GM21526 (cell line): ENCODE results near the gene PTPRM.

Experiments
- ATAC-seq: cut with Tn5 transposase; IDR thresholded peaks from one replicate; pipeline ENCODE4 v1.9.1; 2021; ENCODE audit warnings: moderate library complexity; ENCODE audit not compliant: unreplicated experiment, low FRiP score

The PTPRM gene

GRCh38 chr18:7598167-7599047 lies 31.3 kb downstream of the PTPRM start:
- ATAC-seq, result no peak

DNA sequence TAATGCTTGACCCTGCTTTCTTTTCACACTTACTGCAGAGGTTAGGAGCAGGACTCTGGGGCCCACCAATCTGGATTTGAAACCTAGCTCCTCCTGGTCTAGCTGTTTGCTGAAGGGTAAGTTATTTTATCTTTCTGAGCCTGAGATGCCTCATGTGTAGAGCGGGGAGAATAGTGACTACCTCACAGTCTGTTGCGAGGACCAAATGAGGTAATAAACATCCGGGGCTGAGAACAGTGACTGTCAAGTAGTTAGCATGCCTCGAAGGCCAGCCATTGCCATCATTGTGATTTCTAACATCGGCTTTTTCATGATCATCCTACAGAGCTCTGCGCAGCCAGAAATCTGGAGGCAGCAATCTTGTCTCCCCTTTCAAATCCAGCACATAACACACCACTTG lies 32.9 kb downstream of the PTPRM start:
- ATAC-seq, result no peak

DNA sequence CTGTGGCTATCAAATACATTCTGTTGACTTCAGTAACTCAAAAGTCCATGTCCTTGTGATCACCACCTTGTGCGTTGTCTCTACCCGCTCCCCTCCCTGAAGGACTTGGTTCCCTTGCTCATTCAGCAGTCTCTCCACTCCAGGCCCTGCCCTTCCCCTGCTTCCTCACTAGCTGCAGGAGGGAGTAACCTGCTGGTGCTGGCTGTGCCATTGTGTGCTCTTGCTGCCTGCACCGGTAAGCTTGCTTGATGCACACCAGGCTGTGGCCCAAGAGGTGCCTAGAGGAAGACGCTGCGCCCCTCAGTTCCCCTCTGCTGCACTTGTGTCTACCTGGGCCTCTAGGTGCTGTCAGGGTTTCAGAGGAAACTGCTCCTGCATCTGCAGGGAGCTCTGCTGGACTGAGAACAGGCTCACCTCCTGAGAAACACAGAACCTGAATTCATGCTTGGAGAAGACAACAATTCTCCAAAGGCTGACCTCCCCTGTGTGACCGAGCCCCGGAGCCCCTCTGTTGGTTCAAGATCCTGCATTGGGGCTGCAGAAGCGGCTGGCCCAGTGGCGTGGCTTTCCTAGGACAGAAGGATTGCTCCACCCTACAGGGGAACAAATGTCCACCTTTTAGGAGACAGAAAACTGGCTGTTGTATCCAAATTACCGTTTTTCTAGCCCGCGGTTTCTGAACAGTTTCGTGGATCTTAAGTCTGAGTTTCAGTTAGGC lies 33.6 kb downstream of the PTPRM start:
- no peak for ATAC-seq

GRCh38 chr18:7601246-7601615 lies 34.1 kb downstream of the PTPRM start:
- no peak for ATAC-seq

GRCh38 chr18:7601936-7602335 lies 34.8 kb downstream of the PTPRM start:
- no peak for ATAC-seq

DNA sequence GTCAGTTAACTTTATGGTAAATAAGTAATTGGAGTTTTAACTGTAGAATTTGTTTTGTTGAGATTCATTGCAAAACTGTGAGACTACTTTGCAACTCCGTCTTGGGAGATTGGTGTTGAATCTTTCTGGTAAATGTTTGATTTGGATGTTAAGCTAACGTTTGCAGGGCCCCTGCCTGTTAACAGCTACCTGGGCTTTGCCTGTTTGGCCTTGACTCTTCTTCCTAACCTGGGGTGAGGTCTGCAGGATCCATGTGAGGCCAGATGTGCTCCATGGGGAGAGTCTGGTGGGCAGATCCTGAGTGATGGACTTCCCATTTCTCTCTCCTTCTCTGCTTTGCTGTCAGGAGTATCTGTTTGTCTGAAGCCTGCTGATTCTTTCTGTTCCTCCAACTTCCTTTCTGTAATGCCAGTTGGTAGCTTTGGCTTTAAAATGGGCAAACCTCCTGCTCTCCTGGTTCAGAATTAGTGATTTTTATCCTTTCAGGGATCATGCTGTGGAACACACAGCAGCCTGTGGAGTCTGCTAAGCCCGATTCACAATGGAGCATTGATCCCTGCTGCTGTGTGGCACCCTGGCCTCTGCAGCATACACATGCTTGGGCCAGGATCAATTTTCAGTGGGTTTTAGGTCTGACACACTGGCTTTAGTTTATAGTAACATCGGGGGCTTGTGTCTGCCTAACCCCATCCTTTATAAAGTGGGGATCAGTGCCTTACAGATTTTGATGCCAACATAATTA lies 36.3 kb downstream of the PTPRM start:
- ATAC-seq, result no peak

DNA sequence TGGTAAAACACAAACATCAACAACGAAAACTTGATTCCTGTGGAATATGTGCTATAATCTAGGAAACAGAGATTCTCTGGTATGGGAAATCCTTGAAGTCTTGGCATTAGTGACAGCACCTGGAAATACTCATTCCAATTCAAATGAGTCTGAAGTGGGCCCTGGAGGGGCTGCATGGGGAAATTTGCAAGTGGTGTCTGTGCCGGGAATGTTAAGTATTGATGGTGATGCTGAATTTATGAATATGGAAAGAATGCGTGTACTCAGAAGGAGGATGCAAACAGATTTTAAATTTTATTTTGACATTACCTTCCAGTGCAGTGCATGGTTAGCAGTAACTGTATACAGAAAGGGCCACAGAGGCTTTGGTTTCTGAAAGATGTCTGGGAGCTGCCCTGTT lies 37.2 kb downstream of the PTPRM start:
- ATAC-seq, result no peak

- no peak for ATAC-seq
These were observed 38.6 kb downstream of the PTPRM start for GRCh38 chr18:7605705-7606104.

GRCh38 chr18:7607540-7608173 lies 40.5 kb downstream of the PTPRM start:
- no peak for ATAC-seq

GRCh38 chr18:7608174-7608550 lies 41.0 kb downstream of the PTPRM start:
- ATAC-seq, result no peak

DNA sequence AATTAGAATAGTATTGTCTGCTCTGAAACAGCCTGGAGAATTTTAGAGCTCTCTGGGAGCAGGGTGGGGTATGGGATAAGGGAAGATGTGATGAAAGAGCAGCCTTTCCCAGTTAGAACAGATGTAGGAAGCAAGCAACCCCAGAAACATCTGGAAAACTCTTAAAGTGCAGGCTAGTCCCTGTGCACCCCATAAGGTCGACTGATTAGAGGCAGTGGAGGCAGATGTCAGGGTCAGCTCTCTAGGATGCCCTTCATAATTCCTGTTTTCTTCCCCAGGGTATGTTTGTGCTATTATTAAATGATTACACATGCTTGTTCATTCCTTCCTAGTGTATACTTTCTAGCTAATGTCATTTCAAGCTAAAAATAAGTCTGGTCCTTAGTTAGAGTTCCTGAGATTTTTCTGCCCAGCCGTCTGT lies 41.7 kb downstream of the PTPRM start:
- no peak for ATAC-seq

- ATAC-seq, result no peak
These were observed 42.5 kb downstream of the PTPRM start for GRCh38 chr18:7609617-7610016.

DNA sequence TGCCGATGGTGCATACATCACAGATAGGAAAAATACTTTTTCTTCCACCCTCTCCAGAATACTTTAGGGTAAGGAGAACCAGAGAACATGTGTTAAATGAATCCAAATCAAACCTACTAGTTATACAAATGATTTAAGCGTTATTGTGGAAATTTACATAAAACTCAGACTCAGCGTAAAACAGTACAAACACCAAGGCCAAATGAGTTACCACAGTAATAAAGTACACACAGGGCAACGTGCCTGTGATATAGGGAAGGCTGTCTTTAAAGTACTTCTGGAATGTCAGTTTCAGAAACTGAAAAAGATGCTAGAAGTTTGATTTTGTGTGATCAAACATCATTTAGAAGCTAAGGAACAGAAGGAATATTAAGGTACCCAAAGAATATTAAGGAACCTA lies 46.9 kb downstream of the PTPRM start:
- ATAC-seq, result no peak

GRCh38 chr18:7615840-7616239 lies 48.7 kb downstream of the PTPRM start:
- no peak for ATAC-seq

- no peak for ATAC-seq
These were observed 49.5 kb downstream of the PTPRM start for GRCh38 chr18:7616661-7617060.

GRCh38 chr18:7617738-7618422 lies 50.8 kb downstream of the PTPRM start:
- no peak for ATAC-seq

GRCh38 chr18:7618891-7619442 lies 51.9 kb downstream of the PTPRM start:
- no peak for ATAC-seq

DNA sequence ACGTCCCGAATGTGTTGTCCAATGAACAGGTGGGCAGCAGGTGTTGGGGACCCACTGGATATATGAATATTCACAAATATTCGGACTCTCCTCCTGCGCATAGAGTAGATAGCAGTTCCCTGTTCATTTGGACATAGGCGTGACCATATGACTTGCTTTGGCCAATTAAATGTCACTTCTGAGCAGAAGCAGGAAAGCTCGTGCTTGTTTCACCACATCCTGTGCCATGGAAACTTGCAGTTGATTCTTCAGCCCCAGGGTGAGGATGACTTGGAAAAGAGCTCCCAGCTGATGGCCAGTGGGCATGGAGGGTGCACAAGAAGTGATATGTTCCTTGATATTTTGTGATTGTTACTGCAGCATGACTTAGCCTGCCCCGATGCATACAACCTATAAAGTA lies 52.6 kb downstream of the PTPRM start:
- no peak for ATAC-seq

DNA sequence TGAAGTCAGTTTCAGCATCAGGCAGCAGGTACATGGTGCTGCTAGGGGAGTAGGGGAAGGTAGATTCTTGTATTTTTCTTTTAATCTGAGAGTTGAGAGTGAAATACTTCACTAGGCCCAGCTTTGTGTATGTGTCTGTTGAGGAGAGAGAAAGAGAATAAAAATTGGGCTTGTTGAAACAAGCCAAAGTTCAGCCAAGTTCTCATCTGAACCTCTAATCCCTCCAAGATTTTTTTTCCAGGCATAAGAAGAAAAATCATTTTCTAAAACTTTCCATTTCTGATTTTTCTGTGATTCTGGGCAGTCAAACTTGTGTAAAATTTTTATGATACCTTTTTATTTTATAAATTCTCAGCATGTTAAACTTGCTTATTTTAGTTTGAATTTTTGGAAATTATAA lies 55.6 kb downstream of the PTPRM start:
- no peak for ATAC-seq

DNA sequence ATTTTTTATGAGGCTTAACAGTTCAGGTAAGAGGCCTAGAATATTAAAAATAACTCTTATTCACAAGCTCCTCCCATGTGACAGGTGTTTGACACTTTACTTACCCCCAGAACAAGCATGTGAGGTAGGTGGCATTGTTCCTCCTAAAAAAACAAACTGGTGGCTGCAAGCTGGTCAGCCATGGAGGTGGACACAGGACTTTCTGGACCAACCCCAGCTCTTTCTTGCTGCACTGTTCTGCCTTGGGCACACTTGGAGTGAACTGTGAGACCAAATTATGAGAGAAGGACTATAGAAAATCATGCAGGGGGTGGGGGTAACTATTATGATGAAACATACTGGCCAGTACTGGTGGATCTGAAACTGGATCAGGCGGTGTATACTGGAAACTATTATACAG lies 56.6 kb downstream of the PTPRM start:
- no peak for ATAC-seq
